Measurements from ENCODE around the gene UBE2J2.

The UBE2J2 gene

GRCh38 chr1:1206966-1207531, 66.6 kb downstream of the UBE2J2 start:
- DNase-seq, result no peak

GRCh38 chr1:1206376-1206965, 67.2 kb downstream of the UBE2J2 start, which contains the start of gene TNFRSF18:
TNFRSF18 (minus strand) TSS chr1:1206592; CDS start chr1:1206571, 21 bp downstream.
- DNase-seq, result no peak

DNA sequence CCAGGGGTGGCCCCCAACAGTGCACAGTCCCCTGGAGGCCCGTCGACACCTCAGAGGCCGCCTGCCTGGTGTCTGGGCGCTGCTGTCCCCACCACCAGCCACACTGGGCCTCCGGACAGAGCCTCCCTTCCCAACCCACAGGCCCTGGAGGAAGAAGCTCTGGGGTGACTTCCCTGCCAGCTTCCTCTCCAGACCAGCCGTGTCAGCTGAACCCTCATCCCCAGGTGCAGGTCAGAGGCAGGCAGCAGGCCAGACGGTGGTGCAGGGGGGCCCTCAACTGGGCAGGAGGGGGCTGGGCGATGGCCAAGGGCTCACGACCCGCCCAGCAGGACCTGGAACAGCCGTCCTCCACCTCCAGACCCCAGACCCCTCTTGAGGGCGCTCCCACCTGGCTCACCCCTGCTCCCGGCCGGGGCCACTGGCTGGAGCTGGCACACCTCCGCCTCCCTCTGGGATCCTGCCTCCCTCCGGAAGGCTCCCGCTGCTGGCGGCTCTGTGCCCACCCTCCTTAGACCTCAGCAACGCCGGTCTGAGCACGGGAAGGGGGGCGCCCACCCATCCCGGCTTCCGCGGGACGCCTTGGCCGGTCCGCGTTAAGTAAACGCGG, 67.8 kb downstream of the UBE2J2 start:
- DNase-seq, result no peak

- DNase-seq, result no peak
Observed at GRCh38 chr1:1204998-1205768, 68.5 kb downstream of the UBE2J2 start.

- no peak for DNase-seq
Observed at GRCh38 chr1:1204425-1204920, 69.2 kb downstream of the UBE2J2 start.

Data from NCI-H524 treated with DMSO at 0.1 percent for 48 hours (cell line).